HEK293T (cell line): ENCODE results near the gene OSBPL7.

Experiments
- CTCF ChIA-PET: fragments of 350-600 bp; formaldehyde crosslinking; extraction: SDS; loops from one replicate; lab custom pipeline; 2021; ENCODE audit warnings: antibody characterized with exemption, inconsistent platforms; lab: Yijun Ruan, JAX
- POLR2A ChIA-PET: fragments of 350-600 bp; formaldehyde crosslinking; extraction: SDS; loops from one replicate; lab custom pipeline; 2020; ENCODE audit warnings: antibody characterized with exemption, inconsistent platforms; lab: Yijun Ruan, JAX
- DNase-seq: peaks from one replicate; pipeline ENCODE4 v3.0.0; 2012; ENCODE audit warnings: mixed read lengths; ENCODE audit errors: extremely low spot score
- ARNT ChIP-seq: fragments of 450-650 bp; IDR thresholded peaks from 2 replicates; pipeline ENCODE4 v1.6.1; 2017; ENCODE audit warnings: mild to moderate bottlenecking
- BHLHE40 ChIP-seq: fragments of 450-650 bp; IDR thresholded peaks from 2 replicates; pipeline ENCODE4 v1.6.1; 2016; ENCODE audit warnings: mild to moderate bottlenecking, moderate library complexity, borderline replicate concordance
- CTBP1 ChIP-seq: fragments of 450-650 bp; IDR thresholded peaks from 2 replicates; pipeline ENCODE4 v1.6.1; 2016; ENCODE audit warnings: borderline replicate concordance
- ELF4 ChIP-seq: fragments of 450-650 bp; IDR thresholded peaks from 2 replicates; pipeline ENCODE4 v1.6.1; 2017; ENCODE audit warnings: antibody characterized with exemption
- FOXA1 ChIP-seq: fragments of 450-650 bp; IDR thresholded peaks from 2 replicates; pipeline ENCODE4 v1.6.1; 2016; ENCODE audit warnings: mild to moderate bottlenecking
- FOXK2 ChIP-seq: fragments of 450-650 bp; IDR thresholded peaks from 2 replicates; pipeline ENCODE4 v1.6.1; 2016; ENCODE audit warnings: mild to moderate bottlenecking
- FOXM1 ChIP-seq: fragments of 450-650 bp; IDR thresholded peaks from 2 replicates; pipeline ENCODE4 v1.6.1; 2017; ENCODE audit warnings: mild to moderate bottlenecking, borderline replicate concordance
- HDGF ChIP-seq: fragments of 450-650 bp; IDR thresholded peaks from 2 replicates; pipeline ENCODE4 v1.6.1; 2017; ENCODE audit warnings: antibody characterized with exemption, borderline replicate concordance
- L3MBTL2 ChIP-seq: fragments of 450-650 bp; conservative IDR thresholded peaks from 2 replicates; pipeline ENCODE4 v1.6.1; 2016; ENCODE audit warnings: mild to moderate bottlenecking
- LEF1 ChIP-seq: fragments of 450-650 bp; IDR thresholded peaks from 2 replicates; pipeline ENCODE4 v1.6.1; 2017; ENCODE audit warnings: mild to moderate bottlenecking, borderline replicate concordance
- NFRKB ChIP-seq: fragments of 450-650 bp; IDR thresholded peaks from 2 replicates; pipeline ENCODE4 v1.6.1; 2016; ENCODE audit warnings: mild to moderate bottlenecking, moderate library complexity
- SP1 ChIP-seq: fragments of 450-650 bp; IDR thresholded peaks from 2 replicates; pipeline ENCODE4 v1.6.1; 2017
- SUZ12 ChIP-seq: fragments of 450-650 bp; IDR thresholded peaks from 2 replicates; pipeline ENCODE4 v1.6.1; 2016; ENCODE audit warnings: mild to moderate bottlenecking
- TARDBP ChIP-seq: fragments of 450-650 bp; IDR thresholded peaks from 2 replicates; pipeline ENCODE4 v1.6.1; 2016
- ZNF384 ChIP-seq: fragments of 450-650 bp; IDR thresholded peaks from 2 replicates; pipeline ENCODE4 v1.6.1; 2016
- TF ChIP-seq, protein P1 (sequence below): fragments of 450-650 bp; IDR thresholded peaks from 2 replicates; pipeline ENCODE4 v1.6.1; 2016

OSBPL7 gene

DNA sequence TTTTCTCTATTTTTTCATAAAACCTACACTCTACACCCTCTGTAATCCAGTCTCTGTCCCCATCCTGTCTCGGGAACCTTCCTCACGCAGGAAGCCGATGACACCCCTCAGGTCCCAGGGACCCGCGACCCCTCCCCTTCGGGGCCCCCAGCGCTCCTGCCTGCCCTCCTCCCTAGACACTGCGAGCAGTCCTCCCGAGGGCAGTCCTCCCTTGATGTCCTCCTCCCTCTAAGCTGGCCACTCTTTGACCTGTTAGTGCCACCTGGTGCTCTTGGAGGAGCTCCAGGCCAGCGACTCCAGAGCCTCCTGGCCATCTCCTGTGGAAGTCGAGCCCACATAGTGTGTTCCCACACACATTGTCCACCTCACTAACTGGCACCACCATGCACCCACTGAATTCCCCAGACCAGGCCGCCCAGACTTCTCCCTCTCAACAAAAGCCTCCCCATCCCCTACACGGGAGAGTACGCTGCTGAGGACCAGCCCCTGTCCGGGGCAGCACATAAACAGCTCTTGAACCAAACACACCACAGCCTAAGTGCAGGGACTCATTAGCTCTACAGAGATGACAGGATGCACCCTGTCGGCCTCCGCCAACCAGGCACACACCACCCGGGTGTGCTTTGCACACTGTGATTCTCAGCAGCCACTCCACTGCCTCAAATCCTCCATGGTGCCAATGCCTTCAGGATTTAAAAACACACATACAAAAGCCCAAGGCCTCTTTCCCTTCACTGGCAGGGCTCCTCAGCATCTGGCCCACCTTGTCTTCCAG lies 9.3 kb downstream of the OSBPL7 start:
- ChIA-PET POLR2A (no interaction called here), CTCF (no interaction called here)
- no peak for DNase-seq
- TF ChIP-seq FOXK2 (no peak), ARNT (no peak), LEF1 (no peak), BHLHE40 (no peak), ZNF384 (no peak), FOXM1 (no peak), HDGF (no peak), FOXA1 (no peak), TARDBP (no peak), NFRKB (no peak), CTBP1 (no peak), L3MBTL2 (no peak)

DNA sequence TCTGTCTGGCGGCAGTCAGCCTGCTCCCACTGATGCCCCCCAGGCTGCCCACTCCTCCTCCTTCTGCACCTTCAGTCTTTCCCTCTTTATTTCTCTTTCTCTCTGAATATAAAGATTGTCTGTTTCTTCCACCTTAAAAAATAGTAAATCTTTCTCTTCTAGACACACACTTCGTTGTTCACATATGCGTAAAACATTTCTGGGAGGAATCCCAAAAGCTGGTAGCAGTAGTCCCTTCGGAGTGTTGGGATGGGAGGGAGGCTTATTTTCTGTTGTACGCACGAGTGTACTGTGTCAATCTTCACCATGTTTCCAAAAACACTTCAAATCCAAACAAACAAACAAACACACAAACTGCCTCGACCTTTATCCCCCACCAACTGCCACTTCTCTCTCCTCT lies 9.9 kb downstream of the OSBPL7 start:
- POLR2A ChIA-PET = no interaction called here
- no peak for DNase-seq
- TF ChIP-seq ARNT (no peak), SUZ12 (no peak), NFRKB (no peak), FOXA1 (no peak), TARDBP (no peak), FOXM1 (no peak), SP1 (no peak), L3MBTL2 (no peak), FOXK2 (no peak), LEF1 (no peak)
- CTCF ChIA-PET = no interaction called here

DNA sequence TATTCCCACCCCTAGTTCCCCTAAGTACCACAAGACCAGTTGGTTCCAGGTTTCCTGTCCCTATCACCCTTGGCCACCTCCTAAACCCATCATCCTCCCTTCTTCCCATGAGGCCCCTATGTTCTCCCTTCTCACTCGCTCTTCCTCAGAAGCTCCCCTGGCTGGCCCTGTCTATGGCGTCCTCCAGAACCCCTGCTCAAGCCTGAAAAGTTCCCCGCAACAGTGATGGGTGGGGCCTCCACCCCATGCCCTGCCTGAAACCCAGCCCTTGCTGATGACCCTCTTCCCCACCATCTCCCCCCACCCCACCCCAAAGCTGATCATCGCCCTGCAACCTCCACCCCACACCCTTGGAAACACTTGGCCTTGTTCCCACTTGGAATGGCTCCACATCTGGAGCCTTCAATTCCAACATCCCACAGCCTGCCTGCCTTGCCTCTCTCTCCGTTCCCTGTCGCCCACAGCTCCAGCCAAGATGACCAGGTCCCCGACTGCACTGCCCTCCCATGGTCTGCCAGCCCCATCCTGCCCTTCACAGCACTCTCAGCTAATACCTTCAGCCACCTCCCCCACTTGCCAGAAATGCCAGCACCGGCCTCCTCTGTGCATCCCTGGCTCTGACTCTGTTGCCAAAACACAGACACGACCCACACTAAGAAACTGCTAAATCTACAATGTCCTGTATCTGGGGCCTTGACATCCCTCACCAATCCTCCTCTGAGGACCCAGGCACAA lies 10.5 kb downstream of the OSBPL7 start:
- POLR2A ChIA-PET = interaction anchor here (1.2 to 1.3 kb wide), 2 partner anchors 11 to 85 kb away, joined by 3 to 5 read pairs; partner anchors contain the start of genes OSBPL7 and SP2
- TF ChIP-seq FOXA1 = no peak
- no peak for TF ChIP-seq TARDBP
- TF ChIP-seq ELF4 = no peak
- no peak for TF ChIP-seq L3MBTL2
- no peak for TF ChIP-seq CTBP1
- TF ChIP-seq HDGF = no peak
- no peak for TF ChIP-seq FOXK2
- TF ChIP-seq, protein P1, sequence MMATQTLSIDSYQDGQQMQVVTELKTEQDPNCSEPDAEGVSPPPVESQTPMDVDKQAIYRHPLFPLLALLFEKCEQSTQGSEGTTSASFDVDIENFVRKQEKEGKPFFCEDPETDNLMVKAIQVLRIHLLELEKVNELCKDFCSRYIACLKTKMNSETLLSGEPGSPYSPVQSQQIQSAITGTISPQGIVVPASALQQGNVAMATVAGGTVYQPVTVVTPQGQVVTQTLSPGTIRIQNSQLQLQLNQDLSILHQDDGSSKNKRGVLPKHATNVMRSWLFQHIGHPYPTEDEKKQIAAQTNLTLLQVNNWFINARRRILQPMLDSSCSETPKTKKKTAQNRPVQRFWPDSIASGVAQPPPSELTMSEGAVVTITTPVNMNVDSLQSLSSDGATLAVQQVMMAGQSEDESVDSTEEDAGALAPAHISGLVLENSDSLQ = no peak
- no peak for TF ChIP-seq BHLHE40
- TF ChIP-seq FOXM1 = no peak
- no peak for TF ChIP-seq LEF1
- no peak for TF ChIP-seq SP1
- no peak for TF ChIP-seq NFRKB
- TF ChIP-seq ARNT = no peak
- no peak for TF ChIP-seq SUZ12
- CTCF ChIA-PET = no interaction called here
- DNase-seq = no peak

DNA sequence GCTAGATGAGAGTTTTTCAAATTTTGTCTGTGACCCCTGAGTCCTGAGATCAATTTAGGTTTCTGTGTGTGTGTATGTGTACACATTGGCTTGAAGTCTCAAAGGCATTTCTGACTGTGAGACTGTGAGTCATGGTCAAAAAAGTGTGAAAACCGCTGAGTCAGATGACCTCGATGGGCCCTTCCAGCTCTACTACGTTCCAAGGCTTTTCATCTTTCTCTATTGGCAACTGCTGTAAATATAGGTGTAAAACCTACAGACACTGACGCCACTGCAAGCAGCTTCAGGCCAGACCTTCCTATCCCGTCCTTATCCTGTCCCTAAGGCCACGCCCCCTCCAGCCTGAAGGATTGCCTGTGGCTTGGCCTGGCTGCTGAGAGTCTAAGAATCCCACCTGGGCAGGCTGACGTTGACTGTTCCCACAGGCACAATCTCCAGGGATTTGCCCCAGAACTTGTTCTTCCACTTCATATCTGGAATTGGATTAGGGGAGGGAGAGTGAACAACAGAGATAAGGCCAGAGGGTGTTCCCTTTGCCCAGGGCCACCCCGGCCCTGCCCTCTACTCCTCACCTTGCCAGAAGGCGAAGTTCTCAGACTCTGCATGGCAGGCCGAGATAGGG lies 11.3 kb downstream of the OSBPL7 start:
- CTCF ChIA-PET = no interaction called here
- TF ChIP-seq NFRKB (no peak), SP1 (no peak), ZNF384 (no peak), SUZ12 (no peak), FOXK2 (no peak), HDGF (no peak), FOXA1 (no peak), BHLHE40 (no peak), ELF4 (no peak), CTBP1 (no peak), TARDBP (no peak), LEF1 (no peak), FOXM1 (no peak), L3MBTL2 (no peak), ARNT (no peak)
- TF ChIP-seq, protein P1 = no peak
- POLR2A ChIA-PET = interaction anchor here (1.0 to 1.3 kb wide), 3 partner anchors 11 to 161 kb away, joined by 3 to 5 read pairs (median 4); partner anchors contain the start of genes OSBPL7 and SP2
- no peak for DNase-seq

DNA sequence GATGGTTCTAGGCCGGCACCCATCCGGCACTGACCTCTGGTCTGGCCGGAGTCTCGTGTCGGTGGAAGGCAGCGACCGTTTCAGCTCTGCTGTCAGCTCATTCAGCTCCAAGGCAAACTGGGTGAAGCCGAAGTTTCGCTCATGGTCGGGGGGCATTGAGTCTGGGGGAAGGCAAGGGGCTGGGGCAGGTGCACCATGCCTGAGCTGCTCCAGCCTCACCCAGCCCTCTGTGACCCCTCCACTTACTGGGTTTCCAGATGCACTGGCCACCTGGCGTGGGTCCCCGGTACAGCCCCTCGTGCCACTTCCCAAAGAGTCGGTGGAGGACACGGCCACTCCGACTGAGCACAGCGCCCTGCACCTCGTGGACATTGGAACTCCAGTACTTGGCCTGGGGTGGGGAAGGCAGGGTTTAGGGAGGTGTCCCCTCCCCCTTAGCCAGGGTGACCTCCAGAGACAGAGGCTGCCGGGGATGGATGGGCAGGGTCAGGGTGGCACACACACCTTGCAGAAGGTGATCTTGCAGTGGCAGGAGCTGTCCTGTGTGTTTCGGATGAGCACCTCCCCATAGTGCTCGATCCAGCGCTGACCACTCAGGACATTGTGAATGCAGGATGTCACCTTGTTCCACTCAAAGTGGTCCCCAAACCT lies 12.6 kb downstream of the OSBPL7 start:
- no peak for TF ChIP-seq HDGF
- no peak for TF ChIP-seq ARNT
- no peak for TF ChIP-seq L3MBTL2
- TF ChIP-seq NFRKB = no peak
- TF ChIP-seq LEF1 = no peak
- TF ChIP-seq TARDBP = no peak
- no peak for TF ChIP-seq BHLHE40
- no peak for TF ChIP-seq FOXM1
- no peak for TF ChIP-seq FOXA1
- no peak for TF ChIP-seq FOXK2
- TF ChIP-seq ZNF384 = no peak
- TF ChIP-seq, protein P1 = no peak
- no peak for TF ChIP-seq ELF4
- TF ChIP-seq CTBP1 = no peak
- TF ChIP-seq SUZ12 = no peak
- no peak for TF ChIP-seq SP1
- DNase-seq = no peak
- CTCF ChIA-PET = no interaction called here
- POLR2A ChIA-PET = interaction anchor here (1.0 kb wide), 1 partner anchor 22 kb away, joined by 3 read pairs; the partner anchor contains the start of genes LRRC46 and MRPL10
